Measurements from ENCODE around the gene SVEP1.

The SVEP1 gene

GRCh38 chr9:110332766-110333165, 246.8 kb downstream of the SVEP1 start:
- H3K9me3 Mint-ChIP-seq: no peaks in the 10 kb centered on the region

DNA sequence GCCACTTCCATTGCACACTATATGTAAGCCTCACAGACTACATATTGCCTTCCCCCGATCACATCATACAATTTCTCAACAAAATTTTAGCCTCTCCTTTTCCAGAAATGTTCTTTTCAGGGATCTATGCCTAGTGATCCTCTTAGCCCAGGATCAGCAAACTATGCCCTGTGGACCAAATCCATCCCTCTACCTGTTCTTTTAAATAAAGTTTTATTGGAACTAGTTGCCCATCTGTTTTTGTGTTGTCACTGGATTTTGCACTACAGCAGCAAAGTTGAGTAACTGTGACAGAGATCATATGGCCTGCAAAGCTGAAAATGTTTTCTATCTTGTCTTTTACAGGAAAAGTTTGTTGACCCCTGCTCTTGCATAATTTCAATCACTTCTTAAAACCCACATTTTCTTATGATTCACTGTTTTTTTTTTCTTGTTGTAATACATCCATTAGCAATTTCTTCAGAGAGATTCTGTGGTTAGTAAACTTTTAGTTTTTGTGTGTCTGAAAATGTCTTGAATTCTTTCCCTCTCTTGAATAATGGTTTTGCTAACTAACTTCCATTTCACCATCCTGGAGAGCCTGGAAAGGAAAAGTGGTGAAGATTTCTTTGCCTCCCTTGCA, 248.9 kb downstream of the SVEP1 start:
- CTCF ChIA-PET: interaction anchor here (0.6 kb wide), 1 partner anchor 131 kb away, joined by 3 read pairs; no protein-coding TSS in a partner anchor
- no peak overlapping the region for H3K27ac Mint-ChIP-seq
- H3K4me3 Mint-ChIP-seq: no peak overlapping the region
- H3K36me3 Mint-ChIP-seq: no peaks in the 10 kb centered on the region
- no peak for DNase-seq
- H3K9me3 Mint-ChIP-seq: no peaks in the 10 kb centered on the region
- H3K27me3 Mint-ChIP-seq: no peaks in the 10 kb centered on the region
- no peaks in the 10 kb centered on the region for H3K4me1 Mint-ChIP-seq

More at GRCh38 chr9:110332766-110333165, 246.8 kb downstream of the SVEP1 start:
- Mint-ChIP-seq H3K4me1 (no peaks in the 10 kb centered on the region), H3K27me3 (no peaks in the 10 kb centered on the region), H3K27ac (no peak overlapping the region), H3K4me3 (no peak overlapping the region), H3K36me3 (no peaks in the 10 kb centered on the region)
- CTCF ChIA-PET: no interaction called here
- no peak for DNase-seq

- no peaks in the 10 kb centered on the region for H3K27me3 Mint-ChIP-seq
- no peak for DNase-seq
- H3K4me3 Mint-ChIP-seq: no peak overlapping the region
- H3K27ac Mint-ChIP-seq: no peak overlapping the region
- no peaks in the 10 kb centered on the region for H3K36me3 Mint-ChIP-seq
- CTCF ChIA-PET: interaction anchor here (0.6 kb wide), 1 partner anchor 132 kb away, joined by 3 read pairs; no protein-coding TSS in a partner anchor
- no peaks in the 10 kb centered on the region for H3K9me3 Mint-ChIP-seq
- no peaks in the 10 kb centered on the region for H3K4me1 Mint-ChIP-seq
These were observed 249.8 kb downstream of the SVEP1 start for GRCh38 chr9:110329639-110330230.

GRCh38 chr9:110328763-110329162, 250.8 kb downstream of the SVEP1 start:
- Mint-ChIP-seq H3K36me3 (no peaks in the 10 kb centered on the region), H3K4me3 (no peak overlapping the region), H3K4me1 (no peaks in the 10 kb centered on the region), H3K27me3 (no peaks in the 10 kb centered on the region), H3K9me3 (no peaks in the 10 kb centered on the region), H3K27ac (no peak overlapping the region)
- no peak for DNase-seq
- CTCF ChIA-PET: no interaction called here

- Mint-ChIP-seq H3K4me1 (no peaks in the 10 kb centered on the region), H3K36me3 (no peaks in the 10 kb centered on the region), H3K27me3 (no peaks in the 10 kb centered on the region), H3K4me3 (no peak overlapping the region), H3K9me3 (no peaks in the 10 kb centered on the region), H3K27ac (no peak overlapping the region)
- no peak for DNase-seq
- CTCF ChIA-PET: no interaction called here
These were observed 251.8 kb downstream of the SVEP1 start for GRCh38 chr9:110327716-110328115.

- CTCF ChIA-PET: interaction anchor here (0.7 kb wide), 1 partner anchor 42 kb away, joined by 5 read pairs; no protein-coding TSS in a partner anchor
- H3K36me3 Mint-ChIP-seq: no peaks in the 10 kb centered on the region
- H3K4me1 Mint-ChIP-seq: no peaks in the 10 kb centered on the region
- peak overlapping the region; percentile 28 for H3K27ac Mint-ChIP-seq
- peaks cover 5% of the 10 kb centered on the region for H3K27me3 Mint-ChIP-seq
- DNase-seq: no peak
- H3K9me3 Mint-ChIP-seq: no peaks in the 10 kb centered on the region
- no peak overlapping the region for H3K4me3 Mint-ChIP-seq
These were observed 255.7 kb downstream of the SVEP1 start for GRCh38 chr9:110323818-110324217.

- Mint-ChIP-seq H3K4me1 (peaks cover 7% of the 10 kb centered on the region), H3K9me3 (no peaks in the 10 kb centered on the region), H3K27me3 (peaks cover 5% of the 10 kb centered on the region), H3K27ac (no peak overlapping the region), H3K36me3 (no peaks in the 10 kb centered on the region), H3K4me3 (no peak overlapping the region)
- CTCF ChIA-PET: no interaction called here
- no peak for DNase-seq
These were observed 258.7 kb downstream of the SVEP1 start for GRCh38 chr9:110320651-110321445.

DNA sequence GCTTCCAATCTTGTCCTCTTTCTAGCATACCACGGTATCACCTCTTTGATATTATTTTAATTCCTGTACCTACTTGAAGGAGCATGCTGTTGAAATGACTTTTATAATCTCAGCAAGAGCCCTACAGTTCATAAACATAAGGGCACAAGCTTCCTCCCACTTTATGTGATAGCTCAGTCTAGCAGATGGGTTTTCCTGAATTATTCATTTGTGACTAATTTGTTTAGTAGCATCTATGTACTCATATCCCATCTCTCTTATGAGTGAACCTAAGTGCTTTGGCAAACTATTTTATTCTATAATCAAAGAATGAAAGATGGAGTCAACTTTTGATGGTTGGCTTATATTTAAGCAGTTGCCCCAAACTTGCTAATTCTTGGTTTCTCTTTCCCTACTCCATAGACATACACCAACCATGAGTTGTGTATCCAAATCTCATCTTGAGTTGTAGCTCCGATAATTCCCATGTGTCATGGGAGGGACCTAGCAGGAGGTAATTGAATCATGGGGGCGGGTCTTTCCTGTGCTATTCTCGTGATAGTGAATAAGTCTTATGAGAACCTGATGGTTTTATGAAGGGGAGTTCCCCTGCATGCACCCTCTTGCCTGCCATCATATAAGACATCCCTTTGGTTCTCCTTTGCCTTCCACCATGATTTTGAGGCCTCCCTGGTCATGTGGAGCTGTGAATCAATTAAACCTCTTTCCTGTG, 259.6 kb downstream of the SVEP1 start:
- Mint-ChIP-seq H3K4me3 (no peak overlapping the region), H3K9me3 (no peaks in the 10 kb centered on the region), H3K4me1 (peaks cover 7% of the 10 kb centered on the region), H3K27ac (no peak overlapping the region), H3K36me3 (no peaks in the 10 kb centered on the region), H3K27me3 (peaks cover 5% of the 10 kb centered on the region)
- DNase-seq: no peak
- CTCF ChIA-PET: no interaction called here

GRCh38 chr9:110317911-110318310, 261.6 kb downstream of the SVEP1 start:
- Mint-ChIP-seq H3K36me3 (no peaks in the 10 kb centered on the region), H3K4me3 (no peak overlapping the region), H3K27me3 (peaks cover 5% of the 10 kb centered on the region), H3K27ac (no peak overlapping the region), H3K4me1 (peaks cover 7% of the 10 kb centered on the region), H3K9me3 (no peaks in the 10 kb centered on the region)
- CTCF ChIA-PET: no interaction called here
- DNase-seq: no peak

GRCh38 chr9:110316261-110317075, 263.1 kb downstream of the SVEP1 start:
- Mint-ChIP-seq H3K4me1 (peaks cover 7% of the 10 kb centered on the region), H3K36me3 (no peaks in the 10 kb centered on the region), H3K27me3 (peaks cover 5% of the 10 kb centered on the region), H3K4me3 (peak overlapping the region; percentile 52), H3K9me3 (no peaks in the 10 kb centered on the region), H3K27ac (peak overlapping the region; percentile 58)
- DNase-seq: peak; percentile 22
- CTCF ChIA-PET: interaction anchor here (0.6 to 0.8 kb wide), 2 partner anchors 19 to 25 kb away, joined by 3 to 4 read pairs; no protein-coding TSS in a partner anchor

Data from activated naive CD4-positive, alpha-beta T cell treated with anti-CD3 and anti-CD28 coated beads, Interleukin-2, amount 10 ng/mL, durations not matched to agents 7 days and 5 days (primary cell).